Head of caudate nucleus (tissue), 42 donors: ENCODE measurements around the gene ANO8.
"Not testable (repeated sequence)": the region's sequence is repeated elsewhere in the genome, so short reads cannot be mapped to it uniquely, and the experiment has no call there.

Source experiments
- DNase-seq, 42 donors: peaks; one replicate each; pipeline versions ENCODE4 v3.0.0 to v3.0.0-alpha.2; 2020 to 2021; ENCODE audit warnings: mixed read lengths in 7 of 42
- intact Hi-C: fragments of 100-400 bp; cut with DNase I; formaldehyde crosslinking; loops from one replicate; pipeline ENCODE4 v1.15.0; 2022

ANO8 gene

GRCh38 chr19:17275441-17276175 is 59.0 kb downstream of the ANO8 start:
- DNase-seq: no peak
- intact Hi-C loops: no loop called here

DNA sequence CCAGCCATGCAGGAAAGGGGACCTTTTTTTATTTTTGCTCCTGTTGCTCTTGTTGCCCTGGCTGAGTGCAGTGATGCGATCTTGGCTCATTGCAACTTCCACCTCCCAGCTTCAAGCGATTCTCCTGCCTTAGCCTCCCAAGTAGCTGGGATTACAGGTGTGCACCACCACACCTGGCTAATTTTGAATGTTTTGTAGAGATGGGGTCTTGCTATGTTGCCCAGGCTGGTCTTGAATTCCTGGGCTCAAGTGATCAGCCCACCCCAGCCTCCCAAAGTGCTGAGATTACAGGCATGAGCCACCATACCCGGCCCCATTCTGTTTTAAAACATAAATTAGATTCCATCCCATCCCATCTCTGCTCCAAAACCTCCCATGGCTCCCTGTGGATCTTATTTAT is 59.8 kb downstream of the ANO8 start:
- intact Hi-C loops, DNase-seq: not testable (repeated sequence)
